Lower lobe of right lung (tissue), 2 donors: ENCODE results near the gene GLE1. TPM values are rescaled to one million over a fixed set of nuclear protein-coding genes. Genes with fewer than 3 reads are reported as not detected.

Experiments
- ATAC-seq, 2 donors: fragments of 200-7000 bp; cut with Tn5 transposase; one replicate each; pipeline ENCODE4 v1.9.1; 2020 to 2022; ENCODE audit warnings: mild to moderate bottlenecking in 2 of 2, moderate library complexity in 2 of 2
- DNase-seq: peaks from one replicate; pipeline ENCODE4 v3.0.0-alpha.2; 2020
- H3K27ac ChIP-seq: fragments of 200-600 bp; one replicate; pipeline ENCODE4 v1.8.0; 2022
- H3K27me3 ChIP-seq: fragments of 200-600 bp; one replicate; pipeline ENCODE4 v1.8.0; 2022; ENCODE audit warnings: low read depth
- H3K36me3 ChIP-seq: fragments of 200-600 bp; one replicate; pipeline ENCODE4 v1.8.0; 2022; ENCODE audit warnings: mild to moderate bottlenecking
- H3K4me1 ChIP-seq: fragments of 200-600 bp; one replicate; pipeline ENCODE4 v1.8.0; 2022
- H3K4me3 ChIP-seq: fragments of 200-600 bp; one replicate; pipeline ENCODE4 v1.8.0; 2022; ENCODE audit warnings: mild to moderate bottlenecking
- H3K9me3 ChIP-seq: fragments of 200-600 bp; one replicate; pipeline ENCODE4 v1.8.0; 2022
- intact Hi-C: fragments of 100-400 bp; cut with DNase I; formaldehyde crosslinking; loops from one replicate; pipeline ENCODE4 v1.11.0; 2022
- total RNA-seq: library from RNA; stranded (reverse); fragmentation: NEBNext Ultra II Directional; extraction: Animal tissue kit (Norgen Biotek cat#: 25700); gene quantifications from one replicate; pipeline ENCODE4 v1.2.1, GENCODE V29; 2021
- TF ChIP-seq, protein P1 (sequence below): fragments of 200-600 bp; IDR thresholded peaks from one replicate; pipeline ENCODE4 v1.8.0; 2022; ENCODE audit warnings: antibody characterized with exemption, mild to moderate bottlenecking
- donor health status: DM: no; HTN: yes; CAD: no; lungs with severe emphysema.

GLE1 gene
- total RNA-seq, 1 donor from 2014 or later: 24.5 TPM

DNA sequence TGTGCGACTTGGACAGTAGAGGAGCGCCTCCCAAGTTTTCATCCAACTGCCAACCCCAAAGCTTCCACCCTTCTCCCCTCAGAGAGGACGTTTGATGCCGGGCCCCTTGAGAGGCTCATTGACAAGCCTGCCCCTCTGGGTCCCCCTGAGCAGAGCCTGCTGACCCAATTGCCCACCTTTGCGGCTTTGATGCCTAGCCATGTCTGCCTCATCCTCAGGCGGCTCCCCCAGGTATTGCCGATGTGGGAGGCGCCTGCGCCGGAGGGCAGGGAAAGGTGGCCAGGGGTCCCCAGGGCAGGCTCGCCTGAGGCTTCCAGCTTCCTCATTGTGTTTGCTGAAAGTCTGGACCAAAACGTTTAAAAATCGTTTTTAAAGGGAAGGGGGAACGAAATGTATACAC lies 47.3 kb upstream of the GLE1 start:
- no peaks in the 10 kb centered on the region for H3K27me3 ChIP-seq
- ATAC-seq (no peak), DNase-seq (no peak)
- H3K4me1 ChIP-seq: peaks cover 8% of the 10 kb centered on the region
- H3K9me3 ChIP-seq: no peaks in the 10 kb centered on the region
- intact Hi-C loops: no loop called here
- H3K27ac ChIP-seq: no peak overlapping the region
- TF ChIP-seq, protein P1, sequence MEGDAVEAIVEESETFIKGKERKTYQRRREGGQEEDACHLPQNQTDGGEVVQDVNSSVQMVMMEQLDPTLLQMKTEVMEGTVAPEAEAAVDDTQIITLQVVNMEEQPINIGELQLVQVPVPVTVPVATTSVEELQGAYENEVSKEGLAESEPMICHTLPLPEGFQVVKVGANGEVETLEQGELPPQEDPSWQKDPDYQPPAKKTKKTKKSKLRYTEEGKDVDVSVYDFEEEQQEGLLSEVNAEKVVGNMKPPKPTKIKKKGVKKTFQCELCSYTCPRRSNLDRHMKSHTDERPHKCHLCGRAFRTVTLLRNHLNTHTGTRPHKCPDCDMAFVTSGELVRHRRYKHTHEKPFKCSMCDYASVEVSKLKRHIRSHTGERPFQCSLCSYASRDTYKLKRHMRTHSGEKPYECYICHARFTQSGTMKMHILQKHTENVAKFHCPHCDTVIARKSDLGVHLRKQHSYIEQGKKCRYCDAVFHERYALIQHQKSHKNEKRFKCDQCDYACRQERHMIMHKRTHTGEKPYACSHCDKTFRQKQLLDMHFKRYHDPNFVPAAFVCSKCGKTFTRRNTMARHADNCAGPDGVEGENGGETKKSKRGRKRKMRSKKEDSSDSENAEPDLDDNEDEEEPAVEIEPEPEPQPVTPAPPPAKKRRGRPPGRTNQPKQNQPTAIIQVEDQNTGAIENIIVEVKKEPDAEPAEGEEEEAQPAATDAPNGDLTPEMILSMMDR: no peak
- peaks cover 33% of the 10 kb centered on the region for H3K36me3 ChIP-seq
- H3K4me3 ChIP-seq: peak overlapping the region; percentile 90

GRCh38 chr9:128459011-128459410 lies 45.5 kb upstream of the GLE1 start:
- no peak for ATAC-seq
- intact Hi-C loops: no loop called here
- Histone ChIP-seq H3K4me1 (peaks cover 8% of the 10 kb centered on the region), H3K27me3 (no peaks in the 10 kb centered on the region), H3K9me3 (no peaks in the 10 kb centered on the region), H3K27ac (no peak overlapping the region), H3K4me3 (no peak overlapping the region), H3K36me3 (peaks cover 51% of the 10 kb centered on the region)
- DNase-seq: no peak
- TF ChIP-seq, protein P1: no peak

GRCh38 chr9:128469070-128469469 lies 35.4 kb upstream of the GLE1 start:
- no peaks in the 10 kb centered on the region for H3K4me1 ChIP-seq
- no peaks in the 10 kb centered on the region for H3K27me3 ChIP-seq
- no peak overlapping the region for H3K4me3 ChIP-seq
- H3K36me3 ChIP-seq: peaks cover 74% of the 10 kb centered on the region
- DNase-seq (no peak), ATAC-seq (no peak)
- H3K27ac ChIP-seq: no peak overlapping the region
- TF ChIP-seq, protein P1: no peak
- H3K9me3 ChIP-seq: no peaks in the 10 kb centered on the region
- intact Hi-C loops: no loop called here

- no peak overlapping the region for H3K27ac ChIP-seq
- ATAC-seq: peak in 1 of 2 donors; percentile 34
- no peaks in the 10 kb centered on the region for H3K4me1 ChIP-seq
- no peak overlapping the region for H3K4me3 ChIP-seq
- no peaks in the 10 kb centered on the region for H3K9me3 ChIP-seq
- no peak for DNase-seq
- no peaks in the 10 kb centered on the region for H3K27me3 ChIP-seq
- TF ChIP-seq, protein P1: no peak
- peaks cover 78% of the 10 kb centered on the region for H3K36me3 ChIP-seq
- intact Hi-C loops: no loop called here
Measured at GRCh38 chr9:128470560-128470959, 34.0 kb upstream of the GLE1 start.

- no peaks in the 10 kb centered on the region for H3K9me3 ChIP-seq
- no peaks in the 10 kb centered on the region for H3K27me3 ChIP-seq
- peaks cover 75% of the 10 kb centered on the region for H3K36me3 ChIP-seq
Measured at GRCh38 chr9:128473104-128473503, 31.4 kb upstream of the GLE1 start.

More at GRCh38 chr9:128473104-128473503, 31.4 kb upstream of the GLE1 start:
- no peak overlapping the region for H3K27ac ChIP-seq
- TF ChIP-seq, protein P1: no peak
- DNase-seq: no peak
- no peak for ATAC-seq
- no peaks in the 10 kb centered on the region for H3K4me1 ChIP-seq
- H3K4me3 ChIP-seq: no peak overlapping the region
- intact Hi-C loops: no loop called here
